Muscle layer of colon (tissue), 2 donors: Measurements from ENCODE around the gene CDHR5.

Source experiments
- H3K27ac ChIP-seq: one replicate; pipeline ENCODE4 v1.7.0; 2013; ENCODE audit warnings: low read depth, mild to moderate bottlenecking, low read length, moderate library complexity
- H3K27me3 ChIP-seq, 2 donors: one replicate each; pipeline ENCODE4 v1.7.0; 2013; ENCODE audit warnings: low read length in 2 of 2, mild to moderate bottlenecking in 2 of 2; ENCODE audit not compliant: insufficient read depth in 2 of 2, control insufficient read depth in 1 of 2
- H3K36me3 ChIP-seq: one replicate; pipeline ENCODE4 v1.7.0; 2013; ENCODE audit warnings: mild to moderate bottlenecking, low read length; ENCODE audit not compliant: insufficient read depth
- H3K4me1 ChIP-seq: one replicate; pipeline ENCODE4 v1.7.0; 2013; ENCODE audit warnings: mild to moderate bottlenecking, low read length; ENCODE audit not compliant: insufficient read depth
- H3K4me3 ChIP-seq, 2 donors: one replicate each; pipeline ENCODE4 v1.7.0; 2013; ENCODE audit warnings: low read length in 2 of 2, low read depth in 1 of 2, mild to moderate bottlenecking in 1 of 2, moderate library complexity in 1 of 2
- H3K9ac ChIP-seq: one replicate; pipeline ENCODE4 v1.7.0; 2013; ENCODE audit warnings: low read length
- H3K9me3 ChIP-seq: one replicate; pipeline ENCODE4 v1.7.0; 2013; ENCODE audit warnings: mild to moderate bottlenecking, low read length
- donor health status: abdominal sarcoma.
- donor health status: Adenocarcinoma of cecum.

CDHR5 gene

DNA sequence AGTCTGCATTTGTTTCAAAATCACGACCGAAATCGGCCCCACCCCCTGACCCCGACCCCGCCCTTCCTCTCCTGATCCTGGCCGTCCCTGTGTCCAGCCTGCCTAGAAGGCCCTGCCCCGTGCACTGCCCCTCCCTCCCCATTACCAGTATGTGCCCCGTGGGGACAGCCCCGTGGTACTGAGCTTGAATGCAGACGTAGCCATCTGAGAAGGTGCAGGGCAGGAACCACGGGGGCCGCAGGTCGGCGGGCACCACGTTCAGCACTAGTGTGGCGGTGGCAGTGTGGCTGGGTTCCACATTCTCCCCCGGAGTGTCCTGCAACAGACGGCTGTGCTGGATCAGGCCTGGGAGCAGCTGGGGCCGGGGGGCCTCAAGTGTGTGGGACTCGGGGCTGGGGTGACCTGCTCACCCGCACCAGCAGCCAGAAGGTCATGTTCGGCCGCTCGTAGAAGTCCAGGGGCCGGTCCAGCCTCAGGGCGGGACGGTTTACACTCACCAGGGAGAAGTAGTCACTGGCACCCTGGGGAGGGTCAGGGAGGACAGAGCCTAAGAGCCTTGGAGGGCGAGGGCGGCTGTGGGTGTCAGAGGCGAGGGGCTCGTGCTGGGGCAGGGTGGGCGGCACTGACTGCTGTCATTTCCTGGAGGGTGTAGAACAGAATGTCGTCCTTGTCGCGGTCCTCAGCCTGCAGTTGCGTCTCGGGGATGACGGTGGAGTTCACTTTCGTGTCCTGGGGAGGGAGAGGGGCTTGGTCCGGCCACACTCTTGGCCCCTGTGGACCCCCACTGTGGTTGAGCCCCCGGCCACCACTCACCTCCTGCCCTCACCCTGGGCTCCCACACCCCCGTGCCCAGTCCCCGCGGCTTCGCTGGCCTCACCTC lies 3.6 kb downstream of the CDHR5 start:
- Histone ChIP-seq H3K27ac (no peak overlapping the region), H3K9me3 (no peaks in the 10 kb centered on the region), H3K36me3 (no peaks in the 10 kb centered on the region), H3K4me1 (peaks cover 2% of the 10 kb centered on the region), H3K27me3 (peaks cover 0 to 29% of the 10 kb centered on the region in 2 donors), H3K4me3 (no peak overlapping the region), H3K9ac (no peak overlapping the region)

DNA sequence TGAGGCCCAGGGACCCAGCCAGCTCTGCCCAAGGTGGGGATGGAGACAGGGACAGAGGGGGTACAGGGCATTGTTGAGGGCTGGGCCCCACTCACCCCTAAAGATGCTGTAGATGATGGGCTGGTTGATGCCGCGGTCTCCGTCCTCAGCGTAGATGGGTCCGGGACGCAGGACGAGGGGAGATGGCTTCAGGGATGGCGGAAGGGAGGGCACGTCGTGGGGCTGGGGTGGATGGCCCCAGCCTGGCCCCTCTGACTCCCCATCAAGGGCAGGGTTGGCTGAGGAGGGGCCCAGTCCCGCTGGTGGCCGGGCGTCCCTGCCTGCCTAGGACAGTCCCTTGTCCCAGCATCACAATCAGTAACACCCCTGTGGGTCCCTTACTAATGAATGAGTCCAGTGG lies 4.6 kb downstream of the CDHR5 start:
- Histone ChIP-seq H3K9me3 (no peaks in the 10 kb centered on the region), H3K27ac (no peak overlapping the region)

DNA sequence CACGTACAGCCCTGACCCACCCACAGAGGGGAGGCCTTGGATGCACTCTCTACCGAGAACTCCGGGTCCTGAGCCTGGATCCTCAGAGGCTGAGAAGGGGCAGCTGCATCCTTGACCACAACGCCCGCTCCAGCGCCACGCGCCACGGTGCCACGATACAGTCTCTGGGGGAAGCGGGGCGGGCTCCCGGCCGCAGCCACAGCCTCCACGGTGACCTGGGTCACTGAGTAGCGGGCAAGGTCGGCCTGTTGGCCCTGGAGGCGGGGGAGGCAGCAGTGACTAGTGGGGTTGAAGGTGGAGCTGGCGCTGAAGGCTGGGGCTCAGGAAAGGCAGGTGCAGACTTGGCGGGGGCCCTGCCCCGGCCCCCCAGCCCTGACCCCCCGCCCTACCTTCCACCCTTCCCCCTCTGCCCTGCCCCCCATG lies 5.1 kb downstream of the CDHR5 start:
- H3K27me3 ChIP-seq, result peaks cover 0 to 13% of the 10 kb centered on the region in 2 donors
- H3K27ac ChIP-seq, result no peak overlapping the region
- no peak overlapping the region for H3K4me3 ChIP-seq
- H3K9me3 ChIP-seq, result no peaks in the 10 kb centered on the region
- no peaks in the 10 kb centered on the region for H3K36me3 ChIP-seq
- H3K4me1 ChIP-seq, result peaks cover 7% of the 10 kb centered on the region
- no peak overlapping the region for H3K9ac ChIP-seq

More for the DNA sequence above, 4.6 kb downstream of the CDHR5 start:
- Histone ChIP-seq H3K4me3 (no peak overlapping the region), H3K27me3 (peaks cover 0 to 19% of the 10 kb centered on the region in 2 donors), H3K9ac (no peak overlapping the region), H3K4me1 (peaks cover 5% of the 10 kb centered on the region), H3K36me3 (no peaks in the 10 kb centered on the region)

DNA sequence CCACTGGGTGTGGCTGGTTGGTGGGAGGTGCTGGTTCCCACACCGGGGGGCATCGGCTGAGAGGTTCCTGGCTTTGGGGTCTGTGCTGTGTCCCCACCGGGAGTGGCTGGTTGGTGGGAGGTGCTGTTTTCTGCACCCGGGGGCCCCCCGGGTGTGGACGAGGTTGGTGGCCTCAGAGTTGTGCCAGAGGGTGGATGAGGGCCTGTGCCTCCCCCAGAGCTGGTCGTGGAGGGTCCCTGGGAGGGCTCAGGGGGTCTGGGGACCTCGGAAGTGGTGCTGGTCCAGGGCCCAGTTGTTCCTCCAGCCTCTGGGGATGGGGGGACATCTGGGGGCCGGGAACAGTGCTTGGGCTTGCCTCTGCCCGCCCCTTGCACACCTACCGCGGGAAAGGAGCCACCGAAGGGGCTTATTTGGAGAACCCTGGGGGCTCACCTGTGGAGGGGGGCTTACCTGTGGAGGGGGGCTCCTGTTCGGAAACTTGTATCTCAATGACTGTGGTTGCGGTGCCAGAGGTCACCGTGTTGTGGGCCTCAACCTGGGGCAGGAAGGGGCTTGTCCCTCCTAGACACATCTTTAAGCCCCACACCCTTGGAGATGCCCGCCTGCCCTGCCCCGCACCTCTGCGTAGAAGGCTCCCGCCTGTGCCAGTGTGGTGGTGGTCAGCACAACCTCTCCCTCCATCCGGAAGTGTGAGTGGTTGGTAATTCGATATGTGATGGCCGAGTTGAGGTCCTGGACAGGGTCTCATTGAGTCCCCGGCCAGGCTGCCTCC lies 5.7 kb downstream of the CDHR5 start:
- Histone ChIP-seq H3K27me3 (peaks cover 0 to 8% of the 10 kb centered on the region in 2 donors), H3K4me1 (peaks cover 13% of the 10 kb centered on the region), H3K36me3 (no peaks in the 10 kb centered on the region), H3K27ac (no peak overlapping the region), H3K9ac (no peak overlapping the region), H3K9me3 (no peaks in the 10 kb centered on the region), H3K4me3 (no peak overlapping the region)

DNA sequence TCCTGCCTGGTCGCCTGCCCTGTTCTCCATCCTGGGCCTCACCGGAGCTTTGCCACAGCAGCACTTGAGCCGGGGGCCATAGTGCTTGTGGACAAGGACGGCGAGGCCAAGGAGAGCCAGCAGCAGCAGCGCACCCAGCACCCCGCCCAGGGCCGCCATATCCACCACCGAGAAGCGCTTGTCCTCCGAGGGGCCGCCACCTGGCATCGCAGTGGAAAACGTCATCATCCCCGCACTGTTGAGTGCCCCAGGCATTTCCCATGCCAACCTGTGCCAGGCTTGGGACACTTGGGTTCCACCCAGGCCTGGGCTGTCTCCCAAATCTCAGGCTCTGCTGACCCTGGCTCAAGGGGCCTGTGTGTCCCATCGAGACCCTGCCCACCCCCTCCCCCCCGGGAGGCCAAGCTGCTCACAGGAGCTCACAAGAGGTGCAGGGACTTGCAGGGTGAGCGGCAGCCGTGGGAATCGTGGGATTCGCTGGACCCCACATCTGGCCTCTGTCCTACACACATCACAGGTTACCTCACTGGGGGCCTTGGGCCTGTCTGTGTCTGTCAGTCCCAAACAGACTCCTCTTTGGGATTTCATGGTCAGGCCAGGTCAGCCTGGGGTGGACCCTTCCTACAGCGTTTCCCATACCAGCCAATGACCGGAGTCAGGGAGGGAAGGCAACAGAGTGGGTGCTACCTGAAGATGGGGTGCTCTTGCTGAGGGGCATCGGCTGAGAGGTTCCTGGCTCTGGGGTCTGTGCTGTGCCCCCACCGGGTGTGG lies 6.7 kb downstream of the CDHR5 start:
- peaks cover 13% of the 10 kb centered on the region for H3K4me1 ChIP-seq
- H3K4me3 ChIP-seq, result no peak overlapping the region
- no peaks in the 10 kb centered on the region for H3K9me3 ChIP-seq
- H3K36me3 ChIP-seq, result peaks cover 1% of the 10 kb centered on the region
- H3K9ac ChIP-seq, result no peak overlapping the region
- H3K27ac ChIP-seq, result no peak overlapping the region
- H3K27me3 ChIP-seq, result peaks cover 0 to under 1% of the 10 kb centered on the region in 2 donors

DNA sequence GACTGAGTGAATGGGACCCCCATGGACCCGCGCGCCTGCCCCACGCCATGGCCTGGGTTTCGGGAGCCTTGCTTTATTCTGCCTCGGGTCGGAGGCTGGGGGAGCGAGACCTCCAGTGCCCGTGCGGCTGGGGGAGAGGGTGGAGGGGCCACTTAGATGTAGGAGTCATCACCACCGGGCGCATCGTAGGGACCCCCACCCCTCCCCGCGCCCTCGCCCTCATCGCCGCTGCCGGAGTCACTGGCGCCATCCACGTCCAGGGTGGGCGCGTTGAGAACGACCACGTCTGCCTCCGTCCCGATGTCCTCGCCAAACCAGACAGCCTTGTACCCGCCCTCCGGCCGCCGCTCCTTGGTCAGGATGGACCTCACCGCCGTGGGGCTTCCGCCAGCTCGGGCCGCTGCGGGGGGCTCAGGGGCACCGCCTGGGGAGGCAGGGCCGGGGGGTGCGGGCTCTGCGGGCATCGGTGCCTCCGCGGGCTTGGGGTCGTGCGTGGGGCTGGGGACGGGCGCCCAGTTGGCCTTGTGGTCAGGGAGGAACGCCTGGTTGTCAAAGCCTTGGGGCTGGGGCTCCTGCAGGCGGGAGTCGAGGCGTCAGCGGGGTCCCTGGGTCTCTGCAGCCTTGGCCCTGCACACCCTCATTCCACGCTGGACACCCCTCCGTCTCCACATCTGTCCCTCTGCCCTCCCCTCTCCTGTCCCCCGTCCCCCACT lies 7.4 kb downstream of the CDHR5 start:
- H3K27ac ChIP-seq, result no peak overlapping the region
- peaks cover 13% of the 10 kb centered on the region for H3K4me1 ChIP-seq
- H3K27me3 ChIP-seq, result no peaks in the 10 kb centered on the region
- no peak overlapping the region for H3K9ac ChIP-seq
- no peaks in the 10 kb centered on the region for H3K9me3 ChIP-seq
- peaks cover 9% of the 10 kb centered on the region for H3K36me3 ChIP-seq
- H3K4me3 ChIP-seq, result no peak overlapping the region

DNA sequence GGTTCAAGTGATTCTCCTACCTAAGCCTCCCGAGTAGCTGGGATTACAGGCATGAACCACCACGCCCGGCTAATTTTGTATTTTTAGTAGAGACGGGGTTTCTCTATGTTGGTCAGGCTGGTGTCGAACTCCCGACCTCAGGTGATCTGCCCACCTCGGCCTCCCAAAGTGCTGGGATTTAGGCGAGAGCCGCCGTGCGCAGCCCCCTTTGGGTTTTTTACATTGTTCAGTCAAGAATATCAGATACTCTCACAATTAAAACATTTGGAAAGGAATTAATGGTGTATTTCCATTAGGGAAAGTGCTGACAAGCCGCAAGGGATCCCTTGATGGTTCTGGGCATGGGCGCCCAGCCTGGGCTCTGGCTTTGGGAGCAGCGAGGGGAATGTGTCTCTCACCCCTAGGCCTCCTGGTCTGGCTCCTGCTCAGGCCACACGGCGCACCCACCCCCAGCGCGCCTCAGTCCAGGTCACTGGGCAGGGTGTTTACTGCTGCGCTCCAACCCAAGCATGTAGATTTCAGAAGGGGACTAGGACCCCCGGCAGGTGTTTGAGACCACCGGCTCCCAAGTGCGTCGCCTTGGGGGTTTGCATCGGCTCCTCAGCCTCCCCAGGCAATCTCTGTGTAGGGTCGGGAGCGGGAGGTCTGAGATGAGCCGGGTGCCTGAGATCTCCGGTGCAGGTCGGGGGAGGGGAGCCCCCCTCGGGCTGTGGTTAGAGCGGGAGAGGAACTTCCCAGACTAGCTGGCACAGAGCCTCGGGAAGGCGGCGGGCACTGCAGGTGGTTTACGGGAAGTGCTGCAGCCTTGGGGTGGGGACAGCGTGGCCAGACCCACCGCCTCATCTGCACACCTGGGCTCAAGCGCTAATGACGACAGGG lies 8.2 kb downstream of the CDHR5 start:
- Histone ChIP-seq H3K4me1 (peaks cover 13% of the 10 kb centered on the region), H3K27ac (peak overlapping the region; percentile 96), H3K4me3 (peak overlapping the region in 1 of 2 donors; percentile 73), H3K9ac (no peak overlapping the region), H3K36me3 (peaks cover 14% of the 10 kb centered on the region), H3K27me3 (no peaks in the 10 kb centered on the region), H3K9me3 (no peaks in the 10 kb centered on the region)

DNA sequence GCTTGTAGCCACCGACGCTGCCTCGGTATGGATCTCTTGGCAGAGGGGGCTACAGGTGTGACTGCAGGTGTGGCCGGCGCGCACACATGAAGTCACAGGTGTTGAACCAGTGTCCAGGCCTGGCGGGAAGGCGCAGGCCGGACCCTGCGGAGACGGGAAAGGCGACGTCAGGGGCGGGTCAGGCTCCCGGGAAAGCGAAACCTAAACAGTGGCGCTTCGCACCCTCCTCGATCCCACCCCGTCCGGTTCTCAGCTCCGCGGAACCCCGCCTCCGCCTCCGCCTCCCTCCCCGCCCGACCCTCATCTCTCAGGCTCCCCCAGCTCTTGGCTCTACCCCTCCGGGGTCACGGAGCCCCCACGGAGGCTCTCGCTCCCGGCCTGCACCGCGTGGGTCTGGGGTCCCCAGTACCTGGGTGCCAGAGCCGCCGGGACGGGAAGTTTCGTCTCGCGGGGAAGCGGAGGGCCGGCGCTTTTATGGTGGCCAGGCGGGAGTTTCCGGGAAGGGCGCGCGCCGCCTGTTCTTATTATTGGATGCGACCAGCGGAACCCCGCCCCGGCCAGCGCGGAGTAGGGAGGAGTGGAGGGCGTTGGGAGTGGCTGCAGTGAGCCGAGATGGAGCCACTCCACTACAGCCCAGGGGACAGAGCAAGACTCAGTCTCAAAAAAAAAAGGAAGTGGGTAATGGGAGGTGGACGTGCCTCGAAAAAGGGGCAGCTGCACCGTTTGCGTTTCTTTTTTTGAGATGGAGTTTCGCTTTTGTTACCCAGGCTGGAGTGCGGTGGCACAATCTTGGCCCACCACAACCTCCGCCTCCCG lies 9.0 kb downstream of the CDHR5 start, which contains the start of gene IRF7:
Gene IRF7, minus strand, starts transcription at position 447 of the 816 bp plus-strand sequence. CDS start 586 bp downstream, outside the sequence.
- H3K4me1 ChIP-seq, result peaks cover 13% of the 10 kb centered on the region
- peaks cover 23% of the 10 kb centered on the region for H3K36me3 ChIP-seq
- H3K27ac ChIP-seq, result peak within 1 kb of the TSS; percentile 96
- H3K27me3 ChIP-seq, result no peaks in the 10 kb centered on the region
- peak within 1 kb of the TSS; percentile 71 to 73 for H3K4me3 ChIP-seq
- H3K9me3 ChIP-seq, result no peaks in the 10 kb centered on the region
- H3K9ac ChIP-seq, result no peak within 1 kb of the TSS

DNA sequence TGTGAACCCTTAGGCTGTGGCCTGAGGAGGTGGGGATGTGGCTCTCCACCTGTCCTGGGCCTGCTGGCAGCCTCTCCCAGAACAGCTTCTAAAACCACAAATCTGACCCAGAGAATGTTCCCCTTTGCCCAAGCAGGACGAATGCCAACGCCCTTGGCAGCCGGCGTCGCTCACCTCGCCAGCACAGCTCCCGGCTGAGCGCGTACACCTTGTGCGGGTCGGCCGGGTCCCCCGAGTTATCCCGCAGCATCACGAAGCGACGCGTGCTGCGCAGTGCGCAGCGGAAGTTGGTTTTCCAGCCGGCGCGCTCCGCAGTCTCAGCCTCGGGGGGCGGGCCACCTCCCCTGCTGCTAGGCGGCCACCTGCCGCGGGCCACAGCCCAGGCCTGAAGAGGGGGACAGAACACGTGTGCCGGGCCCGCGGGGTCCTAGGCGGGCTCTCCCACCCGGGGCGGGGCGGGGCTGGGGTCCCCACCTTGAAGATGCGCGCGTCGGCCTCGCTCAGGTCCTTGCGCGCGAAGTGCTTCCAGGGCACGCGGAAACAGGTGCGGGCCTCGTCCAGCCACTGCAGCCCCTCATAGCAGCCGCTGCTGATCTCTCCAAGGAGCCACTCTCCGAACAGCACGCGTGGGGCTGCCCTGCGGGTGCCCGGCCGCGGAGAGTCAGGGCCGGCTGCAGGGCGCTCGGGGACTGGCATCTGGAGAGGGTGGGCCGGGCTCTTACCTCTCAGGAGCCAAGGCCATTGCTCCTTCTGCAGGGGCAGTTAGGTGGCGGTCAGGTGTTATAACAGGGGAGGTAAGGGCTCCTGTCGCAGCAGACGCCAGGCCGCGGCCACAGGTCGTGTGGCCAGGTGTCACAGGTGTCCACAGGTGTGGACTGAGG lies 9.9 kb downstream of the CDHR5 start:
- Histone ChIP-seq H3K27ac (peak overlapping the region; percentile 96), H3K36me3 (peaks cover 31% of the 10 kb centered on the region)

More for the DNA sequence above, 9.9 kb downstream of the CDHR5 start:
- no peak overlapping the region for H3K9ac ChIP-seq
- H3K4me1 ChIP-seq, result peaks cover 13% of the 10 kb centered on the region
- H3K4me3 ChIP-seq, result peak overlapping the region; percentile 71 to 73
- H3K27me3 ChIP-seq, result no peaks in the 10 kb centered on the region
- H3K9me3 ChIP-seq, result no peaks in the 10 kb centered on the region
